Measurements from ENCODE around the gene LMOD1. TPM values are rescaled to one million over a fixed set of nuclear protein-coding genes. Genes with fewer than 3 reads are reported as not detected.

The LMOD1 gene
- total and polyA plus RNA-seq, 5 donors from 2014 or later, result not detected

DNA sequence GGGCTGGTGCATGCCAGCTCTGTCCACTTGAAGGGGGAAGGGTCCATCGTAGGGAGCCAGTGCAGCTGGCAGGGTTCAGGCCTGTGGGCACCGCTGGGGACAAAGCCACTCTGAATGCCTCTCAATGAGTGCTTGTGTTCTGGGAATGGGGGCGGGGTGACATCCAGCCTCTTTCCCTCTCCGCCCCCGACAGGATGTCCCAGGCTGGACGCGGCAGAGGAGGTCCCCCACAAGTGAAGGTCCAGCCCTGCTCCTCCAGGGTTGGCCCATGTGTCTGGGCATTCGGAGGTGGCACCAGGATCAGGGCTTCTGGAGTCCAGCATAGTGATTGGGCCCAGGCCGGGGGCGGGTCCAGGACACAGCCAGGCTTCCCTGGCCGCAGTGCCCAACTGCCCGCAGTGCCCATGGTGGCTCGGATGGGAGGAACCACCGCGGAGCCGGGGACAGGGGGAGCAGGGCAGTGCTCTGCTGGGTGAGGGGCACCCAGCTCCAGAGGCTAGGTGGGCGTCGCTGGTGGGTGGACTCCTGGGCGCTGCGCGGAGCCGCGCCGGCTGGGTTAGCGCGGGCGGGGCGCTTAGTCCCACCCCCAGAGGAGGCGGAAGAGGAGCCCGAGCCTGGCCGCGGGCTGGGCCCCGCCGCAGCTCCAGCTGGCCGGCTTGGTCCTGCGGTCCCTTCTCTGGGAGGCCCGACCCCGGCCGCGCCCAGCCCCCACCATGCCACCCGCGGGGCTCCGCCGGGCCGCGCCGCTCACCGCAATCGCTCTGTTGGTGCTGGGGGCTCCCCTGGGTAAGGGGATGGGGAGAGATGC lies 57.9 kb downstream of the LMOD1 start, which contains the start of gene SHISA4:
TSS of gene SHISA4 (plus strand) at position 617 of the 808 bp plus-strand sequence. CDS start at position 714, 97 bp downstream.
- peak within 1 kb of the TSS in 1 of 3 donors; percentile 60 for H3K27ac Mint-ChIP-seq
- ATAC-seq (ENCODE audit: low read depth in 2 of 2), result peak in 1 of 2 donors; percentile 51
- peaks cover 19% of the 10 kb centered on the region for H3K27me3 ChIP-seq (ENCODE audit: control insufficient read depth, insufficient read depth, low read length)

DNA sequence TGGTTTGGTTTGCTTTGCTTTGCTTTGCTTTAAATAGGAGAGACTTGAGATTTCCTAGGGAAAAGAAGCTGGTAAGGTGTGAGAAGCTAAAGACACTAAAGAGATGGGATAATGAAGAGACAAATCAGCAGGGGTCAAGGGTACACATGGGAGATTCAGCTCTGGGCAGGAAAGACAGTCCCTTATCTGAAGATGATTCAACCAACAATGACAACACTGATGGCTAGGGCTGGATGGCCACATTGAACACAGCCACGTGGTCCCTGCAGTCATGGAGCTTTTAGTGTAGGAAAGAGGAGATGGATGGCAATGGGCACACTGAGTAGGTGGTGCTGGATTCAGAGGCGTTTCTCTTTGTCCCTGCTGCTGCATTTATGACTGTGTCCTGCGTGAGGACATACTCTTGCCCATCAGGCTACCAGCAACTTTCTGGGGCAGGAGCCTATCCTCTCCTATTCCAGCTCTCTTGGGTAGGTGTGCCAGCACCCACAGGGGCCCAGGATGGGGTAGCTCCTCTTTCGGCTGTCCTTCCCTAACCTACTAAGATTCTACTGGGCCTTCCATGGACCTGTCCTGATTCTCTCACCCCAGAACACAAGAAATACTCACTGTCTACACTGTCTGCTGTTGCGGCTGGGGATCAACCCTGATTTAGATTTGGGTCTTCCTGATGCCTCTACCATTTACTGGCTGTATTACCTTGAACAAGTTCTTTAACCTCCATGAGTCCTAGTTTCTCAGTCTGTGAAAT lies 59.1 kb downstream of the LMOD1 start:
- Mint-ChIP-seq H3K9me3 (peaks cover 0 to 1% (median 0%) of the 10 kb centered on the region in 7 donors), H3K36me3 (no peaks in the 10 kb centered on the region), H3K27ac (peak overlapping the region in 2 of 3 donors; percentile 2 to 60), H3K4me1 (peaks cover 0 to 15% (median 6%) of the 10 kb centered on the region in 4 donors), H3K27me3 (peaks cover 42% of the 10 kb centered on the region), H3K4me3 (peak overlapping the region in 2 of 4 donors; percentile 4 to 52)
- no peak overlapping the region for H3K27ac ChIP-seq (ENCODE audit: insufficient read depth, low read length, poor library complexity, severe bottlenecking)
- no peaks in the 10 kb centered on the region for H3K9me3 ChIP-seq (ENCODE audit: control insufficient read depth in 2 of 2, low read length in 2 of 2)
- H3K36me3 ChIP-seq (ENCODE audit: control insufficient read depth, insufficient read depth, low read length), result no peaks in the 10 kb centered on the region
- ATAC-seq (ENCODE audit: low read depth in 2 of 2) (no peak), DNase-seq (no peak)
- no peak overlapping the region for H3K4me3 ChIP-seq (ENCODE audit: low read depth, low read length)
- peaks cover 13% of the 10 kb centered on the region for H3K4me1 ChIP-seq (ENCODE audit: control insufficient read depth, insufficient read depth, low read length, poor library complexity, severe bottlenecking)
- peaks cover 19% of the 10 kb centered on the region for H3K27me3 ChIP-seq (ENCODE audit: control insufficient read depth, insufficient read depth, low read length)

More for the DNA sequence above, 57.9 kb downstream of the LMOD1 start, which contains the start of gene SHISA4:
- Mint-ChIP-seq H3K4me1 (peaks cover 0 to 15% (median 6%) of the 10 kb centered on the region in 4 donors), H3K27me3 (peaks cover 47% of the 10 kb centered on the region), H3K4me3 (peak within 1 kb of the TSS; percentile 57 to 76 (median 69)), H3K9me3 (peaks cover 0 to 1% (median 0%) of the 10 kb centered on the region in 7 donors), H3K36me3 (no peaks in the 10 kb centered on the region)
- DNase-seq, result no peak
- H3K4me1 ChIP-seq (ENCODE audit: control insufficient read depth, insufficient read depth, low read length, poor library complexity, severe bottlenecking), result peaks cover 13% of the 10 kb centered on the region
- H3K36me3 ChIP-seq (ENCODE audit: control insufficient read depth, insufficient read depth, low read length), result no peaks in the 10 kb centered on the region
- no peak within 1 kb of the TSS for H3K27ac ChIP-seq (ENCODE audit: insufficient read depth, low read length, poor library complexity, severe bottlenecking)
- H3K4me3 ChIP-seq (ENCODE audit: low read depth, low read length), result no peak within 1 kb of the TSS
- no peaks in the 10 kb centered on the region for H3K9me3 ChIP-seq (ENCODE audit: control insufficient read depth in 2 of 2, low read length in 2 of 2)

DNA sequence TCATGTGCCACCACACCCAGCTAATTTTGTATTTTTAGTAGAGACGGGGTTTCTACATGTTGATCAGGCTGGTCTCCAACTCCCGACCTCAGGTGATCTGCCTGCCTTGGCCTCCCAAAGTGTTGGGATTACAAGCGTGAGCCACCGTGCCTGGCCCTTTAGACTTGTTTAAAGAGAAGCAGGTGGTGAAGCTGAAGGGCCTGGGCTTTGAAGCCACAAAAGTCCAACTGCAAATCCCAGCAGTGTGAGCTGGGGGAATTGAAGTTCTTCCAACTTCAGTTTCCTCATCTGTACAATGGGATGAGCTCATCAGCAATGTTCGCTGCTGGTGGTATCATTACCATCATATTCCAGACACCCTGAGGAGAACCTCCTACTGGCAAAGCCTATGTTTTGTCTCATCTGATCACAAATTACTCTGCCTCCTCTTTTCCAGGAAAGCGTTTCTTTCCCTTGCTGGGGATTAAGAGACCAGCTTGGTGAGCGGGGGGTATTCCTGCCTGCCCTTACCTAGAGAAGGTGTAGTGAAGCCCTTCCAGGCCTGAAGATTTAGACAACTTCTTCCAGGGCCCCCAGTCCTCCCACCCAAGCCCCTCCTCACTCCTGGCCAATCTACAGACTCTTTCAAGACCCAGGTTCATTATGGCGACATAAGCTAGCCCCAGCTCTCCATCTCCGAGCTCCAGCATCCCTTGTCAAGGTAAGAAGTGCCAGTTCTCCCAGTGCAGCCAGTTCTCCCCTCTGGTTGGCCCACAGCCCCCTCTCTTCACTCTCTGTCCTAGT lies 60.1 kb downstream of the LMOD1 start:
- DNase-seq (no peak), ATAC-seq (ENCODE audit: low read depth in 2 of 2) (no peak)
- no peak overlapping the region for H3K4me3 ChIP-seq (ENCODE audit: low read depth, low read length)
- no peaks in the 10 kb centered on the region for H3K9me3 Mint-ChIP-seq
- peaks cover 13% of the 10 kb centered on the region for H3K4me1 ChIP-seq (ENCODE audit: control insufficient read depth, insufficient read depth, low read length, poor library complexity, severe bottlenecking)
- H3K9me3 ChIP-seq (ENCODE audit: control insufficient read depth in 2 of 2, low read length in 2 of 2), result no peaks in the 10 kb centered on the region
- H3K36me3 ChIP-seq (ENCODE audit: control insufficient read depth, insufficient read depth, low read length), result no peaks in the 10 kb centered on the region
- H3K27ac ChIP-seq (ENCODE audit: insufficient read depth, low read length, poor library complexity, severe bottlenecking), result no peak overlapping the region
- H3K27me3 Mint-ChIP-seq, result peaks cover 37% of the 10 kb centered on the region
- peaks cover 0 to 15% (median 8%) of the 10 kb centered on the region in 4 donors for H3K4me1 Mint-ChIP-seq
- H3K4me3 Mint-ChIP-seq, result no peak overlapping the region
- no peak overlapping the region for H3K27ac Mint-ChIP-seq
- no peaks in the 10 kb centered on the region for H3K36me3 Mint-ChIP-seq
- peaks cover 19% of the 10 kb centered on the region for H3K27me3 ChIP-seq (ENCODE audit: control insufficient read depth, insufficient read depth, low read length)

DNA sequence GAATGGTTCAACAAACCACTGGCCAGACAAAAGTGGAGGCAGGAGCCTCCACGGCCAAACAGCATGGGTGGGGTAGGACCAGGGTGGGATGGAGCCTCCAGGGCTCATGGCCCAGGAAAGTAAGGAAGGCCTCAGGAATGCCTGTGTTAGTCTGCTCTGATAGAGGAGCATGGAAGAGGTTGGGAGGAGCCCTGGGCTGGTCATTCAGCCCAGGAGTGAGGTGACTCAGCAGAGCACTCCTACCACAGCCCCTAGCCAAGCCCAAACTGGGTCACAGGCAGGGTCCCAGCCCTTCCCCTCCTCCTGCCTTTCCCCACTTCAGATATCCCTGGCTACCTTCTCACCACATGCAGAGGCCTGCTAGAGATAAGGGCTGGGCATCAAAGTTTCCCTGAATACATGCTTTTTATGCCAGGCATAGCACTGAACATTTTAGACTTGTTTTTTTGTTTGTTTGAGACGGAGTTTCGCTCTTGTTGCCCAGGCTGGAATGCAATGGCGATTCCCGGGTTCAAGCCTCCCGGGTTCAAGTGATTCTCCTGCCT lies 60.7 kb downstream of the LMOD1 start:
- Mint-ChIP-seq H3K27ac (peak overlapping the region in 1 of 3 donors; percentile 82), H3K9me3 (no peaks in the 10 kb centered on the region), H3K36me3 (no peaks in the 10 kb centered on the region), H3K4me1 (peaks cover 0 to 15% (median 8%) of the 10 kb centered on the region in 4 donors), H3K27me3 (peaks cover 36% of the 10 kb centered on the region), H3K4me3 (no peak overlapping the region)
- ATAC-seq (ENCODE audit: low read depth in 2 of 2) (no peak), DNase-seq (no peak)
- no peaks in the 10 kb centered on the region for H3K9me3 ChIP-seq (ENCODE audit: control insufficient read depth in 2 of 2, low read length in 2 of 2)
- peaks cover 14% of the 10 kb centered on the region for H3K27me3 ChIP-seq (ENCODE audit: control insufficient read depth, insufficient read depth, low read length)
- H3K4me1 ChIP-seq (ENCODE audit: control insufficient read depth, insufficient read depth, low read length, poor library complexity, severe bottlenecking), result peaks cover 13% of the 10 kb centered on the region
- H3K27ac ChIP-seq (ENCODE audit: insufficient read depth, low read length, poor library complexity, severe bottlenecking), result no peak overlapping the region
- no peaks in the 10 kb centered on the region for H3K36me3 ChIP-seq (ENCODE audit: control insufficient read depth, insufficient read depth, low read length)
- no peak overlapping the region for H3K4me3 ChIP-seq (ENCODE audit: low read depth, low read length)

DNA sequence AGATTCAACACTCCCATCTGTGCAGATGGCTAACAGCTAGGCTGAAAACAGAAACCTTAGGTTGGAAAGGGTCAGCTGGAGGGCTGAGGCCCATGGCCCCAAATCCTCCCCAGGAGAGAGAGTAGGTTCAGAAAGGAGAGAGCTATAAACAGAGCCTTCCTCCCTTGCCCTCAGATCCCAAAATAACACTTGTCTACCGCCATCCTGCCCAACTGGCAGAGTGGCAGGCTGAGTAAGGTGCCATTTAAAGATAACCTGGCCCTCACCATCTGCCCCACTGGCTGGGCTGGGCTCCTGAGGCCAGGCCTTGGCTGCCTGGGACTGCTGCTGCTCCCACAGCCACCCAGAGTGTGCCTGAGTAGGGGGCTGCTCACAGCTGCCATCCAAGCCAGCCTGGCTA lies 61.9 kb downstream of the LMOD1 start:
- Histone ChIP-seq H3K4me3 (ENCODE audit: low read depth, low read length) (no peak overlapping the region), H3K27ac (ENCODE audit: insufficient read depth, low read length, poor library complexity, severe bottlenecking) (no peak overlapping the region), H3K4me1 (ENCODE audit: control insufficient read depth, insufficient read depth, low read length, poor library complexity, severe bottlenecking) (peaks cover 12% of the 10 kb centered on the region), H3K36me3 (ENCODE audit: control insufficient read depth, insufficient read depth, low read length) (no peaks in the 10 kb centered on the region), H3K27me3 (ENCODE audit: control insufficient read depth, insufficient read depth, low read length) (peaks cover 9% of the 10 kb centered on the region), H3K9me3 (ENCODE audit: control insufficient read depth in 2 of 2, low read length in 2 of 2) (no peaks in the 10 kb centered on the region)
- Mint-ChIP-seq H3K4me3 (no peak overlapping the region), H3K4me1 (peaks cover 0 to 6% (median 4%) of the 10 kb centered on the region in 4 donors), H3K27ac (no peak overlapping the region), H3K27me3 (peaks cover 25% of the 10 kb centered on the region), H3K9me3 (no peaks in the 10 kb centered on the region), H3K36me3 (no peaks in the 10 kb centered on the region)
- DNase-seq (no peak), ATAC-seq (ENCODE audit: low read depth in 2 of 2) (no peak)

DNA sequence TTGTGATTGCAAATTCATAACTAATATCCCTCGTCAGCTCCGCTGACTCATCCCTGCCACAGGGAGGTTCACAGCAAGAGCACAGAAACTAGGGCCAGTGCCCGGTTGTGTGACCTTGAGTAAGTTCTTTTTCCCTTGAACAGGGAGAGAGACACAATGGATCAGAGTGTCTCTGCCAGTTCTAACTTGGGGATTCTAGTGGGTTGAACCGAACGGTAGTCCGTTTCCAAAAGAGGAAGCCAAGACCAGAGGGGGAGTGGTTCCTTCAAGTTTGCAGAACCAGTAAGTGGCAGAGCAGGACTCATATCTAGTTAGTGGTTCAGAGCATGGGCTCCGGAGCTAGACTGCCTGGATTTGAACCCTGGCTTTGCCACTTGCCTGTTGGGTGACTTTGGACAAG lies 62.6 kb downstream of the LMOD1 start:
- no peak overlapping the region for H3K27ac ChIP-seq (ENCODE audit: insufficient read depth, low read length, poor library complexity, severe bottlenecking)
- Mint-ChIP-seq H3K36me3 (no peaks in the 10 kb centered on the region), H3K9me3 (no peaks in the 10 kb centered on the region), H3K27ac (no peak overlapping the region), H3K4me3 (no peak overlapping the region), H3K27me3 (peaks cover 24% of the 10 kb centered on the region), H3K4me1 (peaks cover 0 to 4% (median 3%) of the 10 kb centered on the region in 4 donors)
- ATAC-seq (ENCODE audit: low read depth in 2 of 2), result no peak
- no peaks in the 10 kb centered on the region for H3K36me3 ChIP-seq (ENCODE audit: control insufficient read depth, insufficient read depth, low read length)
- peaks cover 5% of the 10 kb centered on the region for H3K4me1 ChIP-seq (ENCODE audit: control insufficient read depth, insufficient read depth, low read length, poor library complexity, severe bottlenecking)
- H3K27me3 ChIP-seq (ENCODE audit: control insufficient read depth, insufficient read depth, low read length), result peaks cover 8% of the 10 kb centered on the region
- no peak overlapping the region for H3K4me3 ChIP-seq (ENCODE audit: low read depth, low read length)
- no peaks in the 10 kb centered on the region for H3K9me3 ChIP-seq (ENCODE audit: control insufficient read depth in 2 of 2, low read length in 2 of 2)
- DNase-seq, result no peak

DNA sequence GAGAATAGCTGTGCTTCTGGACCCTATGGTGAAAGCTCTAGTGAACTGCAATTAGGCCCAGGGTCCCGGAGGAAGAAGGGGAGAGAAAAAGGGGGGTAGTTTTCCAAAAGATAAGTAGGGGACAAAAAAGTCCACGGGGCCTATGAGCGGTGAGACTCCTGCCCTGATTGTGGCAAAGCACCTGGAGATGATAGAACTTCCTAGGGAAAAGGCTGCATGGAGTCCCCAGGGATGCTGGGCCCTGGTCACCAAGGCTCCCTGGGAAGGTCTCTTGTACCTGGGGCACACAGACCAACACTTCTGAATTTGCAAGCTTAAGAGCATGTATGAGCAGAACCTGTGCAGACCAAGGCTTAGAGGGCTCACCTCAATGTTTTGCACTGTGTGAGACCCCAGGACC lies 63.1 kb downstream of the LMOD1 start:
- Mint-ChIP-seq H3K27ac (peak overlapping the region in 1 of 3 donors; percentile 69), H3K36me3 (no peaks in the 10 kb centered on the region), H3K27me3 (peaks cover 23% of the 10 kb centered on the region), H3K4me1 (peaks cover 0 to 4% (median 3%) of the 10 kb centered on the region in 4 donors), H3K9me3 (no peaks in the 10 kb centered on the region), H3K4me3 (no peak overlapping the region)
- Histone ChIP-seq H3K36me3 (ENCODE audit: control insufficient read depth, insufficient read depth, low read length) (no peaks in the 10 kb centered on the region), H3K4me1 (ENCODE audit: control insufficient read depth, insufficient read depth, low read length, poor library complexity, severe bottlenecking) (peaks cover under 1% of the 10 kb centered on the region), H3K4me3 (ENCODE audit: low read depth, low read length) (no peak overlapping the region), H3K9me3 (ENCODE audit: control insufficient read depth in 2 of 2, low read length in 2 of 2) (no peaks in the 10 kb centered on the region), H3K27ac (ENCODE audit: insufficient read depth, low read length, poor library complexity, severe bottlenecking) (no peak overlapping the region), H3K27me3 (ENCODE audit: control insufficient read depth, insufficient read depth, low read length) (peaks cover 8% of the 10 kb centered on the region)
- no peak for ATAC-seq (ENCODE audit: low read depth in 2 of 2)
- DNase-seq, result no peak

Data from CD4-positive, CD25-positive, alpha-beta regulatory T cell (primary cell).